Measurements from ENCODE around the gene RASSF7. TPM values are rescaled to one million over a fixed set of nuclear protein-coding genes. Genes with fewer than 3 reads are reported as not detected.

RASSF7 gene
- total RNA-seq, 2 experiments from 2014 or later, result 15.1 to 18.0 TPM

GRCh38 chr11:551596-551995 is 9.2 kb upstream of the RASSF7 start:
- H4K20me1 ChIP-seq (ENCODE audit: insufficient read depth, low read length), result no peaks in the 10 kb centered on the region
- no peaks in the 10 kb centered on the region for H3K36me3 ChIP-seq (ENCODE audit: insufficient read depth, low read length)
- no TSS peak for BruUV-seq (replicated peaks)
- no peaks in the 10 kb centered on the region for H3K9me2 ChIP-seq (ENCODE audit: insufficient read depth, low read length)
- ChIA-PET CTCF (ENCODE audit: unreplicated experiment) (no interaction called here), POLR2A (no interaction called here)
- H3K79me2 ChIP-seq (ENCODE audit: insufficient read depth, low read depth, low read length), result no peaks in the 10 kb centered on the region
- H3K4me1 ChIP-seq (ENCODE audit: insufficient read depth, low read length, poor library complexity, severe bottlenecking), result peaks cover 33% of the 10 kb centered on the region
- no peaks in the 10 kb centered on the region for H3K9me3 ChIP-seq (ENCODE audit: low read length)
- DNase-seq (ENCODE audit: low spot score), result no peak
- H2AFZ ChIP-seq (ENCODE audit: low read length), result no peak overlapping the region
- no peak for TF ChIP-seq EZH2phosphoT487 (IDR thresholded peaks at IDR 0.05; ENCODE audit: borderline replicate concordance, low read depth, low read length)
- TF ChIP-seq CTCF (conservative IDR thresholded peaks at IDR 0.05; ENCODE audit: low read length), result no peak
- no peak overlapping the region for H3K4me2 ChIP-seq (ENCODE audit: low read length)
- H3K4me3 ChIP-seq (ENCODE audit: low read depth, low read length, poor library complexity, severe bottlenecking), result no peak overlapping the region
- intact Hi-C loops (cut with micrococcal nuclease; ENCODE audit: unreplicated experiment), result no loop called here
- no peak overlapping the region for H3K27ac ChIP-seq (ENCODE audit: low read depth, low read length, poor library complexity, severe bottlenecking)

GRCh38 chr11:553083-553987 is 7.4 kb upstream of the RASSF7 start:
- TF ChIP-seq EZH2phosphoT487 (IDR thresholded peaks at IDR 0.05; ENCODE audit: borderline replicate concordance, low read depth, low read length), result no peak
- no peak overlapping the region for H3K4me2 ChIP-seq (ENCODE audit: low read length)
- no peaks in the 10 kb centered on the region for H3K9me2 ChIP-seq (ENCODE audit: insufficient read depth, low read length)
- ChIA-PET CTCF (ENCODE audit: unreplicated experiment) (no interaction called here), POLR2A (no interaction called here)
- H3K79me2 ChIP-seq (ENCODE audit: insufficient read depth, low read depth, low read length), result no peaks in the 10 kb centered on the region
- intact Hi-C loops (cut with micrococcal nuclease; ENCODE audit: unreplicated experiment), result no loop called here
- no peaks in the 10 kb centered on the region for H4K20me1 ChIP-seq (ENCODE audit: insufficient read depth, low read length)
- DNase-seq (ENCODE audit: low spot score), result no peak
- peaks cover 34% of the 10 kb centered on the region for H3K4me1 ChIP-seq (ENCODE audit: insufficient read depth, low read length, poor library complexity, severe bottlenecking)
- no TSS peak for BruUV-seq (replicated peaks)
- no peak overlapping the region for H3K27ac ChIP-seq (ENCODE audit: low read depth, low read length, poor library complexity, severe bottlenecking)
- H2AFZ ChIP-seq (ENCODE audit: low read length), result no peak overlapping the region
- no peak overlapping the region for H3K4me3 ChIP-seq (ENCODE audit: low read depth, low read length, poor library complexity, severe bottlenecking)
- H3K36me3 ChIP-seq (ENCODE audit: insufficient read depth, low read length), result no peaks in the 10 kb centered on the region
- no peaks in the 10 kb centered on the region for H3K9me3 ChIP-seq (ENCODE audit: low read length)

GRCh38 chr11:553988-554340 is 6.8 kb upstream of the RASSF7 start:
- intact Hi-C loops (cut with micrococcal nuclease; ENCODE audit: unreplicated experiment), result no loop called here
- Histone ChIP-seq H3K9me2 (ENCODE audit: insufficient read depth, low read length) (no peaks in the 10 kb centered on the region), H3K36me3 (ENCODE audit: insufficient read depth, low read length) (no peaks in the 10 kb centered on the region)

More at GRCh38 chr11:553988-554340, 6.8 kb upstream of the RASSF7 start:
- no peak overlapping the region for H3K27ac ChIP-seq (ENCODE audit: low read depth, low read length, poor library complexity, severe bottlenecking)
- no peaks in the 10 kb centered on the region for H4K20me1 ChIP-seq (ENCODE audit: insufficient read depth, low read length)
- H3K79me2 ChIP-seq (ENCODE audit: insufficient read depth, low read depth, low read length), result no peaks in the 10 kb centered on the region
- no peak overlapping the region for H3K4me2 ChIP-seq (ENCODE audit: low read length)
- H3K9me3 ChIP-seq (ENCODE audit: low read length), result no peaks in the 10 kb centered on the region
- H2AFZ ChIP-seq (ENCODE audit: low read length), result no peak overlapping the region
- DNase-seq (ENCODE audit: low spot score), result no peak
- ChIA-PET POLR2A (no interaction called here), CTCF (ENCODE audit: unreplicated experiment) (no interaction called here)
- TF ChIP-seq EZH2phosphoT487 (IDR thresholded peaks at IDR 0.05; ENCODE audit: borderline replicate concordance, low read depth, low read length) (no peak), CTCF (conservative IDR thresholded peaks at IDR 0.05; ENCODE audit: low read length) (no peak)
- H3K4me3 ChIP-seq (ENCODE audit: low read depth, low read length, poor library complexity, severe bottlenecking), result no peak overlapping the region
- peaks cover 31% of the 10 kb centered on the region for H3K4me1 ChIP-seq (ENCODE audit: insufficient read depth, low read length, poor library complexity, severe bottlenecking)
- BruUV-seq (replicated peaks), result no TSS peak

All from OCI-LY7 (cell line).